ENCODE measurements around the gene VDR.

GRCh38 chr12:47798382-47798948 lies 106.3 kb downstream of the VDR start:
- TF ChIP-seq CTCF (conservative IDR thresholded peaks at IDR 0.05 in 1 of 2, IDR thresholded peaks at IDR 0.05 in 1 of 2; ENCODE audit: low read depth in 1 of 2, low read length in 2 of 2) (no peak), EZH2 (IDR thresholded peaks at IDR 0.05; ENCODE audit: low read length, missing control alignments) (no peak)
